ENCODE measurements around the gene MAGI2. TPM values are rescaled to one million over a fixed set of nuclear protein-coding genes. Genes with fewer than 3 reads are reported as not detected.

MAGI2 gene
- total and polyA plus RNA-seq, 4 donors, result 3.7 to 25.5 (median 11.6) TPM

DNA sequence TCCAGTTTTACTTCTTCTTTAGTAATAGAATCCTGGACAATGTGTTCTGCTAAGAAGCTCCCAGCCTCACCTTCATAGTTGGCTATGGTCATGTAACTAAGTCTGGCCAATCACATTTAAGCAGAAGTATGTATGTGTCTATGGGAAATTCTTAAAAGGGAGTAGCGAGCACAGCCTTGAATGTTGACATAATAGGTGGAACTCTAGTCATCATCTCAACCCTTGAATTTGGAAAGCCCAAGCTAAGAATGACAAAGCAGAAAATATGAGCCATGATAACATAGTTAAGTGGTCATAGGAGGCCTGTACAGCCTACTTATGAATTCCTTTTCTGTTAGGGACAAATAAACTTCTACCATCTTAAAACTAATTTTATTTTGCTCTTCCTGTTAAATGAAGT is 134.1 kb downstream of the MAGI2 start:
- Histone ChIP-seq H3K36me3 (ENCODE audit: control insufficient read depth in 1 of 2, insufficient read depth in 2 of 2, low read length in 1 of 2) (no peaks in the 10 kb centered on the region), H3K4me3 (ENCODE audit: low read length in 2 of 2) (no peak overlapping the region), H3K27me3 (ENCODE audit: control insufficient read depth in 1 of 2, insufficient read depth in 2 of 2, low read length in 1 of 2) (no peaks in the 10 kb centered on the region), H3K9me3 (ENCODE audit: control insufficient read depth, low read length) (no peaks in the 10 kb centered on the region), H3K27ac (ENCODE audit: low read depth in 1 of 2, low read length in 2 of 2) (no peak overlapping the region), H3K4me1 (ENCODE audit: control insufficient read depth in 1 of 2, insufficient read depth in 2 of 2, low read length in 2 of 2) (peaks cover 2 to 3% of the 10 kb centered on the region in 2 donors)
- 88 to 94% methylated on average over 1 of the region's 1 CpG for WGBS, 2 donors
- ATAC-seq (ENCODE audit: low FRiP score) (no peak), DNase-seq (no peak)
- intact Hi-C loops (cut with DNase I), result no loop called here

GRCh38 chr7:79317728-79318127 is 135.7 kb downstream of the MAGI2 start:
- intact Hi-C loops (cut with DNase I), result no loop called here
- H3K4me3 ChIP-seq (ENCODE audit: low read length in 2 of 2), result no peak overlapping the region
- no peaks in the 10 kb centered on the region for H3K27me3 ChIP-seq (ENCODE audit: control insufficient read depth in 1 of 2, insufficient read depth in 2 of 2, low read length in 1 of 2)
- DNase-seq, result no peak
- H3K9me3 ChIP-seq (ENCODE audit: control insufficient read depth, low read length), result no peaks in the 10 kb centered on the region
- no peaks in the 10 kb centered on the region for H3K36me3 ChIP-seq (ENCODE audit: control insufficient read depth in 1 of 2, insufficient read depth in 2 of 2, low read length in 1 of 2)
- no peak overlapping the region for H3K27ac ChIP-seq (ENCODE audit: low read depth in 1 of 2, low read length in 2 of 2)
- WGBS, 2 donors, result 75 to 77% methylated on average over 2 of the region's 2 CpGs
- H3K4me1 ChIP-seq (ENCODE audit: control insufficient read depth in 1 of 2, insufficient read depth in 2 of 2, low read length in 2 of 2), result peaks cover 2 to 3% of the 10 kb centered on the region in 2 donors
- no peak for ATAC-seq (ENCODE audit: low FRiP score)

DNA sequence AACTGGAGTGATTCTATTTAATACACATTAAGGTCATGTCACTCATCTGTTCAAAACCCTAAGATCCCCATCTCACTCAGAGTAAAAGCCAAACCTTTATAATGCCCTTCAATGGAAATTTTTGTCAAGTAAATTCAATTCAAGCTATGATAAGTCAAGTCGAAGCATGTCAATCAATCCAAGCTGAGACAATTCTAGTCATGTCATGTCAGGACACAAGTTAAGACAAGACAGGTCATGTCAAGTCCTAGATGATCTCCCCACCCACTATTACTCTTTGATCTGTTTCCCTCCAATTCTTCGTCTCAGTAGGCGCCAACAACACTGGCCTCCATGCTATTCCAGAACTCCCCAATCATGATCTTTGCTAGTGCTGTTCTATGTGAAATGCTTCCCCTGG is 141.4 kb downstream of the MAGI2 start:
- Histone ChIP-seq H3K4me3 (ENCODE audit: low read length in 2 of 2) (no peak overlapping the region), H3K27ac (ENCODE audit: low read depth in 1 of 2, low read length in 2 of 2) (no peak overlapping the region), H3K9me3 (ENCODE audit: control insufficient read depth, low read length) (no peaks in the 10 kb centered on the region), H3K4me1 (ENCODE audit: control insufficient read depth in 1 of 2, insufficient read depth in 2 of 2, low read length in 2 of 2) (no peaks in the 10 kb centered on the region), H3K27me3 (ENCODE audit: control insufficient read depth in 1 of 2, insufficient read depth in 2 of 2, low read length in 1 of 2) (no peaks in the 10 kb centered on the region), H3K36me3 (ENCODE audit: control insufficient read depth in 1 of 2, insufficient read depth in 2 of 2, low read length in 1 of 2) (no peaks in the 10 kb centered on the region)
- ATAC-seq (ENCODE audit: low FRiP score) (no peak), DNase-seq (no peak)
- 96 to 97% methylated on average over 3 of the region's 3 CpGs for WGBS, 2 donors
- intact Hi-C loops (cut with DNase I), result no loop called here

GRCh38 chr7:79308192-79308591 is 145.3 kb downstream of the MAGI2 start:
- Histone ChIP-seq H3K4me1 (ENCODE audit: control insufficient read depth in 1 of 2, insufficient read depth in 2 of 2, low read length in 2 of 2) (no peaks in the 10 kb centered on the region), H3K9me3 (ENCODE audit: control insufficient read depth, low read length) (no peaks in the 10 kb centered on the region), H3K36me3 (ENCODE audit: control insufficient read depth in 1 of 2, insufficient read depth in 2 of 2, low read length in 1 of 2) (no peaks in the 10 kb centered on the region), H3K4me3 (ENCODE audit: low read length in 2 of 2) (no peak overlapping the region), H3K27me3 (ENCODE audit: control insufficient read depth in 1 of 2, insufficient read depth in 2 of 2, low read length in 1 of 2) (no peaks in the 10 kb centered on the region), H3K27ac (ENCODE audit: low read depth in 1 of 2, low read length in 2 of 2) (no peak overlapping the region)
- no peak for ATAC-seq (ENCODE audit: low FRiP score)
- intact Hi-C loops (cut with DNase I), result no loop called here
- 78 to 84% methylated on average over 4 of the region's 4 CpGs for WGBS, 2 donors
- DNase-seq, result no peak

DNA sequence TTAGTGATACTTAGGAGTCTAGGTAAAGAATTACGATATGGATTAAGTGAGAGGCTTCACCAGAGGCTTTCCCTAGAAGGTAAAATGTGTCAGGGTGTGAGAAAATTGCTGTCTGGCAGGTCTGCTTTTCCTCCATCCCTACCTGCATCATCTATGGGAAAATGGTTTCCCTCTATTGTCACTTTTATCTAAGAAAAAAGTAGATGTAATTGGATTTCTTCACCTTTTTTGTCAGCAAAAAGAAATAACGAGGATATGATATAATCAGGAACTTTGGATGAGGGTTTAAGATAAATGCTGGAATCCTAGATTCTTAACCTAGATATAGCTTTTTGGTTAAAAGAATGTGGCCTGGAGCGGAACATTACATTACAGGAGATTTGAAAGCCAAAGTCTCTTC is 146.1 kb downstream of the MAGI2 start:
- Histone ChIP-seq H3K4me1 (ENCODE audit: control insufficient read depth in 1 of 2, insufficient read depth in 2 of 2, low read length in 2 of 2) (no peaks in the 10 kb centered on the region), H3K27ac (ENCODE audit: low read depth in 1 of 2, low read length in 2 of 2) (no peak overlapping the region), H3K4me3 (ENCODE audit: low read length in 2 of 2) (no peak overlapping the region), H3K9me3 (ENCODE audit: control insufficient read depth, low read length) (no peaks in the 10 kb centered on the region), H3K36me3 (ENCODE audit: control insufficient read depth in 1 of 2, insufficient read depth in 2 of 2, low read length in 1 of 2) (no peaks in the 10 kb centered on the region), H3K27me3 (ENCODE audit: control insufficient read depth in 1 of 2, insufficient read depth in 2 of 2, low read length in 1 of 2) (no peaks in the 10 kb centered on the region)
- DNase-seq (no peak), ATAC-seq (ENCODE audit: low FRiP score) (no peak)
- intact Hi-C loops (cut with DNase I), result no loop called here
- WGBS, 2 donors, result 82 to 96% methylated on average over 3 of the region's 3 CpGs

DNA sequence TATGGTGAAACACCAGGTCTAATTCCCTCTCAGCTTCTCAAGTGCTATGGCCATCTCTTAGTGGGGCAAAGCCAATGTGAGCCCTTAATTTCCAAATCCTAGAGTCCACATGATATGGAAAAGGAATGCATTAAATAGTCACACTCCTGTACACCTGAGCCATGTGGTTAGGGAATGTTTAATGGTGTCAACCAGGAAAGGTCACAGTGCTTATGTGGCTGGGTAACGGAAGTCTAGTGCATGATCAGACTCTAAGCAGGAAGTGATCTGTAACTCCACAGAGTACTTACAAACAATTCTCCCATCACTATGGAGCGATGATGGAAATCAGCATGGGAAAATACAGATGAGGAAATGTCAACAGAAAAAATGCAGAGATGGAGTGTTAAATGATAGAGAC is 148.8 kb downstream of the MAGI2 start:
- WGBS, 2 donors, result 93 to 94% methylated on average over 2 of the region's 2 CpGs

DNA sequence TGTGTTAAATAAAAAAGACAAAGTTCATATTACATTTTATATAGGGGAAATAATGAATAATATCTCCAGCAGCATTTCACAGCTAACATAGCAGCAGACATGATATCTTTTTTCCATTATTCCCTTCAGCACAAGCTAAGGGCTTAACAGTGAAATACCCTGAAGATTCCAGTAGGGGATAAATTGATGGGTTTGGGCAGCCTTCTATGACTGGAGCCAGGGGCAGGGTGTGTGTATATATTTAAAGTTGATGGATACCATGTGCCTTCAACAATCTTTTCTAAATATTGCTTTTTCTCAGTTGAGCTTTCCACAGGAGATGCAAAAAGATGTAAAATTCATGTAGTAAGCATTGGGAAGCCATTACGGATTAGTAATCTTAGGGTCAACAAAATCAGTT is 151.2 kb downstream of the MAGI2 start:
- no peak overlapping the region for H3K27ac ChIP-seq (ENCODE audit: low read depth in 1 of 2, low read length in 2 of 2)
- intact Hi-C loops (cut with DNase I), result no loop called here
- WGBS, 2 donors, result 91 to 95% methylated on average over 1 of the region's 1 CpG

More for the DNA sequence above, 148.8 kb downstream of the MAGI2 start:
- Histone ChIP-seq H3K27ac (ENCODE audit: low read depth in 1 of 2, low read length in 2 of 2) (no peak overlapping the region), H3K4me1 (ENCODE audit: control insufficient read depth in 1 of 2, insufficient read depth in 2 of 2, low read length in 2 of 2) (no peaks in the 10 kb centered on the region), H3K36me3 (ENCODE audit: control insufficient read depth in 1 of 2, insufficient read depth in 2 of 2, low read length in 1 of 2) (no peaks in the 10 kb centered on the region), H3K9me3 (ENCODE audit: control insufficient read depth, low read length) (no peaks in the 10 kb centered on the region), H3K4me3 (ENCODE audit: low read length in 2 of 2) (no peak overlapping the region), H3K27me3 (ENCODE audit: control insufficient read depth in 1 of 2, insufficient read depth in 2 of 2, low read length in 1 of 2) (no peaks in the 10 kb centered on the region)
- intact Hi-C loops (cut with DNase I), result no loop called here
- ATAC-seq (ENCODE audit: low FRiP score) (no peak), DNase-seq (no peak)

GRCh38 chr7:79301419-79301818 is 152.0 kb downstream of the MAGI2 start:
- no peaks in the 10 kb centered on the region for H3K9me3 ChIP-seq (ENCODE audit: control insufficient read depth, low read length)
- DNase-seq (no peak), ATAC-seq (ENCODE audit: low FRiP score) (no peak)
- H3K27ac ChIP-seq (ENCODE audit: low read depth in 1 of 2, low read length in 2 of 2), result no peak overlapping the region
- no peak overlapping the region for H3K4me3 ChIP-seq (ENCODE audit: low read length in 2 of 2)
- H3K36me3 ChIP-seq (ENCODE audit: control insufficient read depth in 1 of 2, insufficient read depth in 2 of 2, low read length in 1 of 2), result no peaks in the 10 kb centered on the region
- intact Hi-C loops (cut with DNase I), result no loop called here
- H3K27me3 ChIP-seq (ENCODE audit: control insufficient read depth in 1 of 2, insufficient read depth in 2 of 2, low read length in 1 of 2), result no peaks in the 10 kb centered on the region
- H3K4me1 ChIP-seq (ENCODE audit: control insufficient read depth in 1 of 2, insufficient read depth in 2 of 2, low read length in 2 of 2), result no peaks in the 10 kb centered on the region

More for the DNA sequence above, 151.2 kb downstream of the MAGI2 start:
- H3K4me1 ChIP-seq (ENCODE audit: control insufficient read depth in 1 of 2, insufficient read depth in 2 of 2, low read length in 2 of 2), result no peaks in the 10 kb centered on the region
- no peak overlapping the region for H3K4me3 ChIP-seq (ENCODE audit: low read length in 2 of 2)
- no peaks in the 10 kb centered on the region for H3K36me3 ChIP-seq (ENCODE audit: control insufficient read depth in 1 of 2, insufficient read depth in 2 of 2, low read length in 1 of 2)
- ATAC-seq (ENCODE audit: low FRiP score), result no peak
- DNase-seq, result no peak
- H3K9me3 ChIP-seq (ENCODE audit: control insufficient read depth, low read length), result no peaks in the 10 kb centered on the region
- H3K27me3 ChIP-seq (ENCODE audit: control insufficient read depth in 1 of 2, insufficient read depth in 2 of 2, low read length in 1 of 2), result no peaks in the 10 kb centered on the region

DNA sequence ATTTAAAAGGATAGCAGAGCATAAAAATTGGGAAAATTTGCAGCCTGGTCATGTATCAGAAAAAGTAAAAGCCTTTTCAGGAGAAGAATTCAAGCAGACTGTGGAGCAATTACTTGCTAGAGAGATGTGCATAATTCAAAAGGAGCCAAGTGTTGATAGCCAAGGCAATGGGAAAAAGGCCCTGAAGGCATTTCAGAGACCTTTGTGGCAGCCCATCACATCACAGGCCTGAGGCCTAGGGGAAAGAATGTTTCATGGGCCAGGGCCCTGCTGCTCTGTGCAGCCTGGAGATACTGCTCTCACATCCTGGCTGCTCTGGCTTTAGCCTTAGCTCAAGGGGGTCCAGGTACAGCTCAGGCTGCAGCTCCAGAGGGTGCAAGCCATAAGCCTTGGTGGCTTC is 152.9 kb downstream of the MAGI2 start:
- Histone ChIP-seq H3K4me3 (ENCODE audit: low read length in 2 of 2) (no peak overlapping the region), H3K27ac (ENCODE audit: low read depth in 1 of 2, low read length in 2 of 2) (no peak overlapping the region), H3K27me3 (ENCODE audit: control insufficient read depth in 1 of 2, insufficient read depth in 2 of 2, low read length in 1 of 2) (no peaks in the 10 kb centered on the region), H3K9me3 (ENCODE audit: control insufficient read depth, low read length) (no peaks in the 10 kb centered on the region), H3K4me1 (ENCODE audit: control insufficient read depth in 1 of 2, insufficient read depth in 2 of 2, low read length in 2 of 2) (no peaks in the 10 kb centered on the region), H3K36me3 (ENCODE audit: control insufficient read depth in 1 of 2, insufficient read depth in 2 of 2, low read length in 1 of 2) (no peaks in the 10 kb centered on the region)
- no peak for DNase-seq
- intact Hi-C loops (cut with DNase I), result no loop called here
- ATAC-seq (ENCODE audit: low FRiP score), result no peak
